ENCODE results near the gene PITPNM3. TPM values are rescaled to one million over a fixed set of nuclear protein-coding genes. Genes with fewer than 3 reads are reported as not detected.

Gene PITPNM3
- total and polyA plus RNA-seq, 2 experiments from 2014 or later, result 1.5 to 2.0 TPM

- H3K27ac ChIP-seq, result peak overlapping the region; percentile 84
- DNase-seq (ENCODE audit: low spot score), result no peak
- no peak overlapping the region for H3K4me2 ChIP-seq
- TF ChIP-seq EZH2 (IDR thresholded peaks at IDR 0.05; ENCODE audit: borderline replicate concordance), result no peak
- TF ChIP-seq EZH2phosphoT487 (IDR thresholded peaks at IDR 0.05; ENCODE audit: low read depth, severe bottlenecking, unreplicated experiment), result no peak
- TF ChIP-seq, protein P1, sequence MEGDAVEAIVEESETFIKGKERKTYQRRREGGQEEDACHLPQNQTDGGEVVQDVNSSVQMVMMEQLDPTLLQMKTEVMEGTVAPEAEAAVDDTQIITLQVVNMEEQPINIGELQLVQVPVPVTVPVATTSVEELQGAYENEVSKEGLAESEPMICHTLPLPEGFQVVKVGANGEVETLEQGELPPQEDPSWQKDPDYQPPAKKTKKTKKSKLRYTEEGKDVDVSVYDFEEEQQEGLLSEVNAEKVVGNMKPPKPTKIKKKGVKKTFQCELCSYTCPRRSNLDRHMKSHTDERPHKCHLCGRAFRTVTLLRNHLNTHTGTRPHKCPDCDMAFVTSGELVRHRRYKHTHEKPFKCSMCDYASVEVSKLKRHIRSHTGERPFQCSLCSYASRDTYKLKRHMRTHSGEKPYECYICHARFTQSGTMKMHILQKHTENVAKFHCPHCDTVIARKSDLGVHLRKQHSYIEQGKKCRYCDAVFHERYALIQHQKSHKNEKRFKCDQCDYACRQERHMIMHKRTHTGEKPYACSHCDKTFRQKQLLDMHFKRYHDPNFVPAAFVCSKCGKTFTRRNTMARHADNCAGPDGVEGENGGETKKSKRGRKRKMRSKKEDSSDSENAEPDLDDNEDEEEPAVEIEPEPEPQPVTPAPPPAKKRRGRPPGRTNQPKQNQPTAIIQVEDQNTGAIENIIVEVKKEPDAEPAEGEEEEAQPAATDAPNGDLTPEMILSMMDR (IDR thresholded peaks at IDR 0.05; ENCODE audit: poor library complexity), result no peak
- H3K27me3 ChIP-seq, result peaks cover 20% of the 10 kb centered on the region
- peaks cover 35% of the 10 kb centered on the region for H3K4me1 ChIP-seq (ENCODE audit: insufficient read depth)
- H3K36me3 ChIP-seq (replicated peaks; ENCODE audit: insufficient read depth, low read depth), result no peaks in the 10 kb centered on the region
- 82% methylated on average over 5 of the region's 5 CpGs for WGBS (ENCODE audit: low lambda C conversion rate, missing lambda C conversion rate)
- H2AFZ ChIP-seq, result no peak overlapping the region
- no peaks in the 10 kb centered on the region for H3K9me3 ChIP-seq (ENCODE audit: low read depth)
- no peaks in the 10 kb centered on the region for H3K9me2 ChIP-seq (replicated peaks; ENCODE audit: insufficient read depth)
- no peaks in the 10 kb centered on the region for H3K79me2 ChIP-seq
- no peaks in the 10 kb centered on the region for H4K20me1 ChIP-seq (ENCODE audit: insufficient read depth, poor library complexity, severe bottlenecking)
- no peak overlapping the region for H3K4me3 ChIP-seq
These were observed 5.0 kb downstream of the PITPNM3 start for GRCh38 chr17:6551356-6551755.

DNA sequence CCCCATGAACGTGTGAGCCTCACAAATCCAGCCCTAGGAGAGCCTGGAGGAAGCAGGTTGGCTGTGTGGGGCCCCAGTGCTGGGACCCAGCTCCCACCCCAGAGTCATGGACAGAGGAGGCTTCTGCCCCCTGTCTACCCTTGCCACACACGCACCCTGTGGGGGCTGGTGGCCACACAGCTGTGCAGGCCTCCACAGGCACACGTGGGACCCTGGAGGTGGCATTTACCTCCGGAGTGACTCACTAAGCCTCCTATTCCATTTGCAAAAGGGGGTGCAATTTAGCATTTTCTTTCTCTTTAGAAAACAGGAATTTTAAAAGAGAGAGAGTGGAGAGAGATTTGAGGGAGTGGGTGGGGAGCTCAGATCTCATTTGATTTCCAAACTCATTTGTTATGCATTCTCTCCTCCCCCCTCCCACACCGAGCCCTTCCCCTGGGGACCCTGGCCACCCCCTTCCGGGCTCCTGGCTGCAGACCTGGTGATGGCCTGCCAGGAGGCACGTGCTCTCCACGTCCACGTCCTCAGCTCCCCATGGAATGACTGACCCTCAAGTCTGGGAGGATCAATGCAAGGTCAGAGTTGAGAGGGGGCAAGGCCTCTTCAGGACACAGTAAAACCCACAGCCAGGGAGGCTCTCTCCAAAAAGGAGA, 6.8 kb downstream of the PITPNM3 start:
- Histone ChIP-seq H4K20me1 (ENCODE audit: insufficient read depth, poor library complexity, severe bottlenecking) (no peaks in the 10 kb centered on the region), H2AFZ (no peak overlapping the region), H3K9me2 (replicated peaks; ENCODE audit: insufficient read depth) (no peaks in the 10 kb centered on the region), H3K79me2 (no peaks in the 10 kb centered on the region), H3K9me3 (ENCODE audit: low read depth) (no peaks in the 10 kb centered on the region), H3K4me2 (no peak overlapping the region), H3K4me3 (no peak overlapping the region), H3K36me3 (replicated peaks; ENCODE audit: insufficient read depth, low read depth) (no peaks in the 10 kb centered on the region), H3K27me3 (peaks cover 4% of the 10 kb centered on the region), H3K4me1 (ENCODE audit: insufficient read depth) (peaks cover 24% of the 10 kb centered on the region), H3K27ac (peak overlapping the region; percentile 72)
- no peak for DNase-seq (ENCODE audit: low spot score)
- 68% methylated on average over 9 of the region's 9 CpGs for WGBS (ENCODE audit: low lambda C conversion rate, missing lambda C conversion rate)
- TF ChIP-seq, protein P1 (IDR thresholded peaks at IDR 0.05; ENCODE audit: poor library complexity), result no peak
- no peak for TF ChIP-seq EZH2 (IDR thresholded peaks at IDR 0.05; ENCODE audit: borderline replicate concordance)
- TF ChIP-seq EZH2phosphoT487 (IDR thresholded peaks at IDR 0.05; ENCODE audit: low read depth, severe bottlenecking, unreplicated experiment), result no peak

DNA sequence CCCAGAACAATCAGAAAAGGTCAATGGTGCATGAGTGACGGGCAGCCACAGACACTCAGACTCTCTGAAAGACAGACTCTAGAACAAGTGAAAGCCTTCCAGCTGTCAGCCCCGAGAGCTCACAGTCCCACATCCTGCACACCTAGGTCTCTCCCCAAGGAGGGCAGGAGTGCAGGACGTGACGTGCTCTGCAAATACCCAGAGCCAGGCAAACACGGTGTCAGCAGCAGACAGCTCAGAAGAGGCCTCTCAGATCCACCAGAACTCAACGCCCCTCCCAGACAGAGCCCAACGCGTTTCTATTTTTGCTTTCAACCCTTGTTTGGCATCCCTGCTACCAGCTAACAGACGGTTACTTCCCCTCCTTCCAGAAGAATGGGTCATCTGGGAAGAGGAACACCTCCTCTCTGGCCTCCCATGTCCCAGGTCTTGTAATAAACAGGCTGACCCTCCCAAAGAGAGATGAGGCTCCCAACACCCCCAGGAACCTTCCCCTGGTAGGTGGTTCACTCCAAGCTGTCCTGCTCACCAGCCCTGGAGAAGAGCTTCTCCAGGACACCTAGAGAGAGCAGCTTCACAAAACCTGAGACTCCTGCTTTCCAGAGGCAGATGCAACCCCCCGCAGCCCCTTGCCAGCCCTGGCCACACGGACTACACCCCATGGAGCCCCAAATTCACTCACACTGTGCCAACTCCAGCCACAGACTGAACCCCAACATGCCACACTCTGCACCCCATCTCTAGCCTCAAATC, 7.6 kb downstream of the PITPNM3 start:
- no peak overlapping the region for H2AFZ ChIP-seq
- peak; percentile 41 for DNase-seq (ENCODE audit: low spot score)
- H3K36me3 ChIP-seq (replicated peaks; ENCODE audit: insufficient read depth, low read depth), result no peaks in the 10 kb centered on the region
- H3K9me2 ChIP-seq (replicated peaks; ENCODE audit: insufficient read depth), result no peaks in the 10 kb centered on the region
- H3K27ac ChIP-seq, result peak overlapping the region; percentile 72
- no peaks in the 10 kb centered on the region for H4K20me1 ChIP-seq (ENCODE audit: insufficient read depth, poor library complexity, severe bottlenecking)
- no peak overlapping the region for H3K4me3 ChIP-seq
- H3K27me3 ChIP-seq, result no peaks in the 10 kb centered on the region
- no peak overlapping the region for H3K4me2 ChIP-seq
- WGBS (ENCODE audit: low lambda C conversion rate, missing lambda C conversion rate), result 55% methylated on average over 11 of the region's 11 CpGs
- TF ChIP-seq EZH2phosphoT487 (IDR thresholded peaks at IDR 0.05; ENCODE audit: low read depth, severe bottlenecking, unreplicated experiment), result no peak
- no peak for TF ChIP-seq EZH2 (IDR thresholded peaks at IDR 0.05; ENCODE audit: borderline replicate concordance)
- TF ChIP-seq, protein P1 (IDR thresholded peaks at IDR 0.05; ENCODE audit: poor library complexity), result no peak
- H3K9me3 ChIP-seq (ENCODE audit: low read depth), result no peaks in the 10 kb centered on the region
- peaks cover 24% of the 10 kb centered on the region for H3K4me1 ChIP-seq (ENCODE audit: insufficient read depth)
- H3K79me2 ChIP-seq, result no peaks in the 10 kb centered on the region

Data from hepatocyte (in vitro differentiated cells).